HG02970 (cell line): Measurements from ENCODE around the gene UGT1A5.

Experiments used
- ATAC-seq: cut with Tn5 transposase; IDR thresholded peaks from one replicate; pipeline ENCODE4 v1.9.1; 2021; ENCODE audit warnings: mild to moderate bottlenecking, moderate library complexity, moderate number of reproducible peaks; ENCODE audit not compliant: unreplicated experiment, low FRiP score

UGT1A5 gene

GRCh38 chr2:233821196-233821595 is 108.5 kb downstream of the UGT1A5 start:
- no peak for ATAC-seq

GRCh38 chr2:233821709-233822100 is 109.0 kb downstream of the UGT1A5 start:
- no peak for ATAC-seq

- no peak for ATAC-seq
Observed at GRCh38 chr2:233822101-233822771, 109.5 kb downstream of the UGT1A5 start.
